ENCODE measurements around the gene MYH11. TPM values are rescaled to one million over a fixed set of nuclear protein-coding genes. Genes with fewer than 3 reads are reported as not detected.

MYH11 gene
- polyA plus RNA-seq, 1 donor (not counting 4 experiments of a cell fraction or from before 2014, with no cell fraction given): not detected

DNA sequence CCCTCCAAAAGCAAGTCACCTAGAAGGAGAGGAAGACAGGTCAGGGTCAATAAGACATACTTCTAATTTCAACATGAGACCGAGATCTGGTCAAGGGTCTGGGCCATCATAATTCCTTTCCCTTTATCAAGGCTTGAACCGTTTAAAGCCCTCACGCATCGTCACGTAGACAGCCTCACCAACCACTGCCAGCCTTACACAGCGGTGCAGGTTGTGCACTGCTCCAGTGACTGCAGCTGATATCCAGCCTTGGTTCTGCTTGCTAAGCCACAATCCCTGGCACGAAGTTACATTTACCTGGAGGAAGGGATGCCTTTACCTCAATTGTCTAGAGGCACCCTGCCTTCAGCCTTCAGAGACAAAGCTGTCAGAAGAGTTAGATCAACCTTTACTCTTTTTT lies 85.1 kb downstream of the MYH11 start:
- no peak for FAIRE-seq
- dilution Hi-C loops (cut with MboI; ENCODE audit: extremely low pct_ligation_motif_present, low sequenced_read_pairs): no loop called here

GRCh38 chr16:15770512-15770911 lies 86.3 kb downstream of the MYH11 start:
- Histone ChIP-seq H3K4me3 (ENCODE audit: control insufficient read depth in 2 of 3, extremely low read depth in 1 of 3, insufficient read depth in 2 of 3, low read depth in 1 of 3, low read length in 3 of 3) (no peak overlapping the region), H3K36me3 (ENCODE audit: control insufficient read depth in 2 of 2, extremely low read depth in 1 of 2, insufficient read depth in 2 of 2, low read length in 2 of 2) (no peaks in the 10 kb centered on the region), H3K9me3 (ENCODE audit: control insufficient read depth, low read depth, low read length) (no peaks in the 10 kb centered on the region), H3K27ac (ENCODE audit: control insufficient read depth, insufficient read depth, low read length) (no peak overlapping the region), H3K9ac (ENCODE audit: control insufficient read depth, extremely low read depth, insufficient read depth, low read length) (no peak overlapping the region), H3K27me3 (ENCODE audit: control insufficient read depth, extremely low read depth, insufficient read depth, low read length) (peaks cover 6% of the 10 kb centered on the region), H3K4me1 (ENCODE audit: control insufficient read depth, extremely low read depth, insufficient read depth, low read length) (no peaks in the 10 kb centered on the region), H3K9me1 (ENCODE audit: control insufficient read depth, extremely low read depth, insufficient read depth, low read length) (no peaks in the 10 kb centered on the region), H3K4me2 (ENCODE audit: control insufficient read depth, extremely low read depth, insufficient read depth, low read depth, low read length) (no peak overlapping the region), H3K79me2 (ENCODE audit: control insufficient read depth, insufficient read depth, low read length) (no peaks in the 10 kb centered on the region), H2AFZ (ENCODE audit: control insufficient read depth, low read length) (no peak overlapping the region), H4K20me1 (ENCODE audit: control insufficient read depth, extremely low read depth, insufficient read depth, low read length) (no peaks in the 10 kb centered on the region)
- no peak for FAIRE-seq
- TF ChIP-seq CTCF (optimal IDR thresholded peaks at IDR 0.05 in 1 of 3, IDR thresholded peaks at IDR 0.05 in 1 of 3, conservative IDR thresholded peaks at IDR 0.05 in 1 of 3; ENCODE audit: extremely low read depth in 1 of 3, insufficient read depth in 2 of 3, low read length in 3 of 3) (no peak), EZH2 (IDR thresholded peaks at IDR 0.05; ENCODE audit: low read length) (no peak)
- dilution Hi-C loops (cut with MboI; ENCODE audit: extremely low pct_ligation_motif_present, low sequenced_read_pairs): no loop called here
- DNase-seq (ENCODE audit: low read depth, low spot score): no peak

More for the DNA sequence above, 85.1 kb downstream of the MYH11 start:
- H3K79me2 ChIP-seq (ENCODE audit: control insufficient read depth, insufficient read depth, low read length): no peaks in the 10 kb centered on the region
- H3K9ac ChIP-seq (ENCODE audit: control insufficient read depth, extremely low read depth, insufficient read depth, low read length): no peak overlapping the region
- peaks cover 9% of the 10 kb centered on the region for H3K27me3 ChIP-seq (ENCODE audit: control insufficient read depth, extremely low read depth, insufficient read depth, low read length)
- H3K9me3 ChIP-seq (ENCODE audit: control insufficient read depth, low read depth, low read length): no peaks in the 10 kb centered on the region
- no peaks in the 10 kb centered on the region for H4K20me1 ChIP-seq (ENCODE audit: control insufficient read depth, extremely low read depth, insufficient read depth, low read length)
- H3K4me2 ChIP-seq (ENCODE audit: control insufficient read depth, extremely low read depth, insufficient read depth, low read depth, low read length): no peak overlapping the region
- no peak overlapping the region for H3K4me3 ChIP-seq (ENCODE audit: control insufficient read depth in 2 of 3, extremely low read depth in 1 of 3, insufficient read depth in 2 of 3, low read depth in 1 of 3, low read length in 3 of 3)
- no peaks in the 10 kb centered on the region for H3K4me1 ChIP-seq (ENCODE audit: control insufficient read depth, extremely low read depth, insufficient read depth, low read length)
- DNase-seq (ENCODE audit: low read depth, low spot score): no peak
- no peaks in the 10 kb centered on the region for H3K36me3 ChIP-seq (ENCODE audit: control insufficient read depth in 2 of 2, extremely low read depth in 1 of 2, insufficient read depth in 2 of 2, low read length in 2 of 2)
- no peak overlapping the region for H2AFZ ChIP-seq (ENCODE audit: control insufficient read depth, low read length)
- no peak overlapping the region for H3K27ac ChIP-seq (ENCODE audit: control insufficient read depth, insufficient read depth, low read length)
- no peak for TF ChIP-seq CTCF (optimal IDR thresholded peaks at IDR 0.05 in 1 of 3, IDR thresholded peaks at IDR 0.05 in 1 of 3, conservative IDR thresholded peaks at IDR 0.05 in 1 of 3; ENCODE audit: extremely low read depth in 1 of 3, insufficient read depth in 2 of 3, low read length in 3 of 3)
- H3K9me1 ChIP-seq (ENCODE audit: control insufficient read depth, extremely low read depth, insufficient read depth, low read length): no peaks in the 10 kb centered on the region
